ENCODE data around the gene NCOA3.
"Not testable (repeated sequence)": the region's sequence is repeated elsewhere in the genome, so short reads cannot be mapped to it uniquely, and the experiment has no call there.

NCOA3 gene

GRCh38 chr20:47468290-47469050 is 33.2 kb upstream of the NCOA3 start:
- no peak for DNase-seq (ENCODE audit: low spot score)

- no peak for DNase-seq (ENCODE audit: low spot score)
Observed at GRCh38 chr20:47475419-47476044, 26.2 kb upstream of the NCOA3 start.

- DNase-seq (ENCODE audit: low spot score), result no peak
Observed at GRCh38 chr20:47476452-47476851, 25.2 kb upstream of the NCOA3 start.

GRCh38 chr20:47479093-47479492 is 22.6 kb upstream of the NCOA3 start:
- no peak for DNase-seq (ENCODE audit: low spot score)

GRCh38 chr20:47479506-47479905 is 22.2 kb upstream of the NCOA3 start:
- no peak for DNase-seq (ENCODE audit: low spot score)

- no peak for DNase-seq (ENCODE audit: low spot score)
Observed at GRCh38 chr20:47480239-47480638, 21.4 kb upstream of the NCOA3 start.

- DNase-seq (ENCODE audit: low spot score), result no peak
Observed at GRCh38 chr20:47480705-47481104, 21.0 kb upstream of the NCOA3 start.

GRCh38 chr20:47481330-47482216 is 20.1 kb upstream of the NCOA3 start:
- no peak for DNase-seq (ENCODE audit: low spot score)

GRCh38 chr20:47482705-47483104 is 19.0 kb upstream of the NCOA3 start:
- no peak for DNase-seq (ENCODE audit: low spot score)

GRCh38 chr20:47484303-47484702 is 17.4 kb upstream of the NCOA3 start:
- no peak for DNase-seq (ENCODE audit: low spot score)

GRCh38 chr20:47487175-47487917 is 14.3 kb upstream of the NCOA3 start:
- peak; percentile 90 for DNase-seq (ENCODE audit: low spot score)

GRCh38 chr20:47489448-47489872 is 12.2 kb upstream of the NCOA3 start:
- DNase-seq (ENCODE audit: low spot score), result peak; percentile 64

GRCh38 chr20:47490795-47491194 is 10.9 kb upstream of the NCOA3 start:
- no peak for DNase-seq (ENCODE audit: low spot score)

- DNase-seq (ENCODE audit: low spot score), result no peak
Observed at GRCh38 chr20:47492284-47492683, 9.4 kb upstream of the NCOA3 start.

GRCh38 chr20:47493175-47493962 is 8.3 kb upstream of the NCOA3 start:
- peak; percentile 40 for DNase-seq (ENCODE audit: low spot score)

GRCh38 chr20:47493963-47494293 is 7.8 kb upstream of the NCOA3 start:
- no peak for DNase-seq (ENCODE audit: low spot score)

GRCh38 chr20:47494606-47495005 is 7.1 kb upstream of the NCOA3 start:
- not testable (repeated sequence) for DNase-seq (ENCODE audit: low spot score)

GRCh38 chr20:47496118-47496517 is 5.6 kb upstream of the NCOA3 start:
- no peak for DNase-seq (ENCODE audit: low spot score)

GRCh38 chr20:47498606-47499005 is 3.1 kb upstream of the NCOA3 start:
- DNase-seq (ENCODE audit: low spot score), result no peak

- DNase-seq (ENCODE audit: low spot score), result no peak
Observed at GRCh38 chr20:47499053-47499452, 2.6 kb upstream of the NCOA3 start.

- DNase-seq (ENCODE audit: low spot score), result not testable (repeated sequence)
Observed at GRCh38 chr20:47500082-47500481, 1.6 kb upstream of the NCOA3 start.
